ENCODE data around the gene HPS1.

- no peak for TF ChIP-seq POLR2A (IDR thresholded peaks at IDR 0.05)
- TF ChIP-seq, protein P1, sequence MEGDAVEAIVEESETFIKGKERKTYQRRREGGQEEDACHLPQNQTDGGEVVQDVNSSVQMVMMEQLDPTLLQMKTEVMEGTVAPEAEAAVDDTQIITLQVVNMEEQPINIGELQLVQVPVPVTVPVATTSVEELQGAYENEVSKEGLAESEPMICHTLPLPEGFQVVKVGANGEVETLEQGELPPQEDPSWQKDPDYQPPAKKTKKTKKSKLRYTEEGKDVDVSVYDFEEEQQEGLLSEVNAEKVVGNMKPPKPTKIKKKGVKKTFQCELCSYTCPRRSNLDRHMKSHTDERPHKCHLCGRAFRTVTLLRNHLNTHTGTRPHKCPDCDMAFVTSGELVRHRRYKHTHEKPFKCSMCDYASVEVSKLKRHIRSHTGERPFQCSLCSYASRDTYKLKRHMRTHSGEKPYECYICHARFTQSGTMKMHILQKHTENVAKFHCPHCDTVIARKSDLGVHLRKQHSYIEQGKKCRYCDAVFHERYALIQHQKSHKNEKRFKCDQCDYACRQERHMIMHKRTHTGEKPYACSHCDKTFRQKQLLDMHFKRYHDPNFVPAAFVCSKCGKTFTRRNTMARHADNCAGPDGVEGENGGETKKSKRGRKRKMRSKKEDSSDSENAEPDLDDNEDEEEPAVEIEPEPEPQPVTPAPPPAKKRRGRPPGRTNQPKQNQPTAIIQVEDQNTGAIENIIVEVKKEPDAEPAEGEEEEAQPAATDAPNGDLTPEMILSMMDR (IDR thresholded peaks at IDR 0.05 in 8 of 11, conservative IDR thresholded peaks at IDR 0.05 in 3 of 11): no peak
These were observed 19.1 kb upstream of the HPS1 start for GRCh38 chr10:98465866-98466265.
